Measurements from ENCODE around the gene IL17RC.

IL17RC gene

DNA sequence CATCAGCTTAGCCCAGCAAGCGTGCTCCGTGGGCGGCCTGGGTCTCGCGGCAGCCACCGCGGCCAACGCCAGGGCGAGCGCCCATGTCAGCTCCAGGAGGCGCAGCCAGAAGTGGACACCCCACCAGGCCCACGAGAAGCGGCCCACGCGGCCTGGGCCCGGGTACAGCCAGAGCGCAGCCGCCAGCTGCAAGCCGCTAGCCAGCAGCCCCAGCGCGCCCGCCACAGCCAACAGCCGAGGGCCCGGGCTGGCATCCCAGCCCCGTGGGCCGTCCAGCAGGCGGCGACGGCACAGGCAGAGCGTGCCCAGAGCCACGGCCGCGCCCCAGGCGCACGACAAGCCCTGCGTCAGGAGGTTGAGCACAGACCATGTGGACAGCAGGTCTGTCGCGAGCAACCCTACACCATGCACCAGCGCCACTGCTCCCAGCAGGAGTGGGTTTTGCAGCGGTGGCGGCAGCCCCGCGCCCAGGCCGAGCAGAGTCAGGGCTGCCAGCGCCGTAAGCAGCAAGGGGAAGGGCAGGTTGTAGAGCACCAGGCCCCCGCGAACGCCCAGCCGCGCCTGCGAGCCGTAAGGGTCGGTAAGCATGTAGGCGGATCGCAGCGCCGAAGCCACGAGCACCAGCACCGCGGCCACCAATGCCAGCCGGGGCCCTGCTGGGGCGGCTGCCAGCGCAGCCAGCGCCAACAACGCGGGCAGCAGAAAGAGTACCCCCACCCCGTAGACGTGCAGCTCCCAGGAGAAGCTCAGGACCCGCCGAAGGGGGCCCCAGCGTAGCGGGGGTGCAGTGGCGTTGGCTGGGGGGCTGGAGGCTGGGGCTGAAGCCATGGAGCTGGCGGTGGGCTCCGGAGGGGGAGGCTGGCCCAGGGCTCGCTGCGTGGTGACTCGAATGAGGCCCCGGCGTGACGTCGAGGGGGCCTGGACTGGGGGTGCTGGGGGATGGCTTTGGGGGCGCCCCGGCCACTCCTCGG lies 30.4 kb downstream of the IL17RC start:
- no peak for DNase-seq

DNA sequence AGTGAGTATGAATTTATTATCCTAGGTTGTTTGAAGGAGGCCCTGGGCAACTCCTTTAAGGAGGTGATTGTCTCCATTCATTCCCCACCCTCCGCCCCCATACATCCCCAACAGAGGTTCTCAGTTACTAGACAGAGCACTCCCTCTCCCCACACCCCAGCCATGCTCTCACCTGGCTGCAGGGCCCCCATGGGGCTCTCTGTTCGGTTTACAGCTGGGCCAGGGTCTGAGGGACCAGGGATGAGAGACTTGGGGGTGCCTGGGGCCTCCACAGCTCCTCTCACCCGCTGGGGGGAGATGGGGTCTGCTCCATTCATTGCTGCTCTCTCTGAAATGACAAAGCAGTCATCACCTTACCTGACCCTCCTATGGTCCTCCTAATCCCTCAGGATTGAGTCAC lies 31.7 kb downstream of the IL17RC start:
- DNase-seq: no peak

DNA sequence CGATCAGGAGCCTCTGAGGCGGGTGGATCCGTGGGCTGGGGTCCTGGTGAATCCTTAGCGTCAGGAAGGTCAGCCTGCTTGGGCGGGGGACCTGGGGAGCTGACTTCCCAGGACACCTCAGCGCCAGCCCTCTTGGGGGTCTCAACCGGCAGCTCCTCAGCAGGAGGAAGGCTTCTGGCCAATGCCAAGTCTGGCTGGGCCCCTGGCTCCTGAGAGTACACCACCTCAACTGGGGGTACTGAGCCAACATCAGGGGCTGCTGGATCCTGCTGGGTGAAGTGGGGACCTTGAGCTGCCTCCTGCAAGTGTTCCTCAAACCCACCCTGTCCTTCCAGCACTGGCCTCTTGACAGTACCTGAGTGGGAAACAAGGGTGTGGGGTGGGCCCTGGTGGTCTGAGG lies 32.2 kb downstream of the IL17RC start:
- no peak for DNase-seq

DNA sequence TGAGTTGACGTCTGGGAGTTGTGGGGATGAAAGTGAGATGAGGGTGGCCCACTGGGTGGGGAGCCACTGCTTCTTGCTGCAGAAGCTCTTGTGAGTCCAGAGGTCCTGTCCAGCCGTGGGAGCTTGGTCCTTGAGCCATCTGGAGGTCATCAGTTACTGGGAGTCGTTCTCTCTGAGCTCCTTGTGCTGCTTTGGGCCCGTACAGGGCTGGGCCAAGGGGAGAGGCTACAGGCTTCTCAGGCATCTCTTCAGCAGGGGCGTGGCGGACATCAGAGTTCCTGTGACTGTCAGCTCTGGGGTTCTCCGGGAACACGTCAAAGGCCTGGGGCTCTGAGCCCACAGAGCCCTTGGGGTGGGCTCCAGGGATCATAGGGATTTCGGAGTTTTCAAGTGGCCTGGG lies 32.7 kb downstream of the IL17RC start:
- no peak for DNase-seq

DNA sequence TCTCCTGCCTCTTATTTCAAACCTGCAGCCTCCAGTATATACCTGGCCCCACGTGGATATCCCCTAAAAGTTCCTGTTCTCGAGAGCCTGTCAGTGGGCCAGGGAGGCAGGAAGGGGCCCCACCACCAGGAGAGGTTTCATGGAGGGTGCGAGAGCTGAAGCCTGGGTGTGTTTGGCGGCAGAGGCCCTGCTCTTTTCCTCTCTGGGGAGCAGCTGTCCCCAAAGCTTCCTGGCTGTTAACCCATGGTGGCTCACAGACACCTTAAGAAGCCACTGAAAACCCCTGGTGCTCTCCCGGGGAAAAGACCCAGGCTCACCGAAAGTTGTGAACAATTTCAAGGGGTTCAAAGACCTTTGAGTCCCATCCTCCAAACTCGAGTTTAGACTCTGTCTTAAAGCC lies 34.2 kb downstream of the IL17RC start:
- no peak for DNase-seq

DNA sequence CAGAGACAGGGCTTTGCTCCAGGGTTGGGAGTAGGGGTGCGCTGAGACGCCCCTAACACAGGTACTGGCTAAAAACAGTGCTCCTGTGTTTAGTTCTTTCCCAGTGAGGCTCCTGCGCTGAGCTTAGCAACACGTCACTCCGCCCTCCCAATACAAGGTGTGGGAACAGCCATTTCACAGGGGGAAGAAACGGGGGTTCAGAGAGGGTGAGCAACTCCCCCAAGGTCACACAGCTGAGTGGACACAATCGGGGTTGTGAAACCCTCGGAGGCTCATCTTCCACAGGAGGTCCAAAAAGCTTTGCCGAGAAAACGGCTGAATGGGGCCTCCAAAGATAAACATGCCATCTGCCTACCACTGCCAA lies 34.7 kb downstream of the IL17RC start:
- no peak for DNase-seq

DNA sequence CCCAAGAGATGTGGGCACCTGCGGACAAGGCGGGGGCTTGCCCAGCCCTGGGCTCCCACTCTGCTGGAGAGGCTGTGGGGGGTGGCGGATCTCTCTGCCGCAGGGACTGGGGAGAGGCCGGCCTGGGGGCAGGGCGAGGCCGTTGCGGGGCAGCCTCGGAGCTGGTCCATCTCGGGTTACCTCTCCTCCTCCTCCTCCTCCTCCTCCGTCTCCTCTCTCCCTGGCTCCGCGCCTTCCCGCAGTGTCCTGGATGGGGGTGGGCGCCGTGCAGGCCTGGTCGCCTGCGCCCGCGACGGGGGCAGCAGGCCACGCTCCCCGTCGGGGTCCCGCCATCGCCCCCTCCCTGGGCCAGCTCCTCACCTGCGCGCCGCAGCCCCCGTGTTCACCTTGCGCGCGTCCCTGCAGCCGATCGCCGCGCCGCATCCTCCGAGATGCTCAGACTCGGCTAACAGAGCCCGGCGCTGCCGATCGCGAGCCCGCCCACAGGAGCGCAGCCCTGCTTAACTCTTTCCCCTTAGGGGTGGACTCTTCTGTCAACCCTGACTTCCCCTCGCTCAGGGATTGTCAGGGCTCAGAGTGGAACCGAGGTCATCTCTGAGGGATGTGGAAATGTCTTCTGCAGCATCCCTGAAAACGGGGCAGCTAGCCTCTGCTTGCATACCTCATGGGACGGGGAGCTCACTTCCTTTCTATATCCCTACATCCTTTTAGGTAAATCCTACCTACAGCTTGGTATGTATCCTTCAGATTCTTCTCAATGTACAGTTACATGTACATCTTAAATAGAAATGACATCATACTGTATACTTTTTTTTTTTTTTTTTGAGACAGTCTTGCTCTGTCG lies 35.3 kb downstream of the IL17RC start, which contains the start of gene PRRT3:
PRRT3 (minus strand) TSS at position 447 of the 844 bp plus-strand sequence. CDS start 2,293 bp downstream, outside the sequence.
- peak; percentile 44 to 59 for DNase-seq

DNA sequence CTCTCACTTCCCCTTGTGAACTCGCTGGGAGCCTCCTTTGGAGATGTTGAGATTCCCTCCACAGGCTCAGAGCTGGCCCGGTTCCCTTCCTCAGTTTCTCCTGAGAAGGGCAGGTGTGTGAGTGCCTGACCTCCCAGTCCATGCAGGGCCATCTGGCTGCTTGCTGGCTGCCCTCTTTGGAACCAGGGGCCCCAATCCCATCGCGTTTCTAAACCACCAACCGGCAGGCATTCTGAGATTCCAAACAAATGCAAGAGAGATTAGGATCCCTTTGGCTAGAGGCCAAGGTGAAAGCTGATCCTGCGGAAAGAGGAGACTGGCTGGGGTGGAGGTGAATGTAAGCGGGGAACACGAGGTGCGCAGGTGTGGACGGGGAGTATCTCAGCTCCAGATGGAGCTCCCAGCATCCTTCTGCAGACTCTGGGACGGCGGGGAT lies 38.2 kb downstream of the IL17RC start:
- no peak for DNase-seq

DNA sequence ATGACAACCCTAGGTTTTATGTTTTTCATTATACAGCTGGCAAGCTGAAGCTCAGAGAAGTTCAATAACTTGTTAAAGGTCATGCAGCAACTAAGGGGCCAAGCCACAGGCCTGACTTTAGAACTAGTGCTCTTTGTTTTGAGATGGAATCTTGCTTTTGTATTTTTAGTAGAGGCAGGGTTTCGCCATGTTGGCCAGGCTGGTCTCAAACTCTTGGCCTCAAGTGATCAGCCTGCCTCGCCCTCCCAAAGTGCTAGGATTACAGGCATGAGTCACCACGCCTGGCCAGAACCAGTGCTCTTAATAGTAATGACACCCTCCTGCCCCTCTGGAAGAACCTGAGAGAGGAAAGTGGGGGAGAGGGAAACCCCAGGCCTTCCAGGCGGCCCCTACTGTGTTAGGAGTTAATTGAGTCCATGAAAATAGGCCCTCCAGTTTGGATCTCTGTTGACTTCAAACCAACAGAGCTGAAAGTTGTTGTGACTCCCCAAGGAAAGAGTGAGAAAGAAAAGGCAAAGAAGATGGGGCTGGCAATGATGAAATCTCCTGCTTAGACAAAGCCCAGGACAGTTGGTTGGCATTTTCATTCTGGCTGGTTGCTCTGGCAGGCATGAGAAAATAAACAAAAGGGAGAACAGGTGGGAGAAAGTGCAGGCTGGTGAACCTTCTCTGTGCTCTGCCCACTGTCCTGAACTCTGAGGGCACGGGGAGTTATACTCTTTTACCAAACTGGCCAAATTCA lies 38.9 kb downstream of the IL17RC start:
- DNase-seq: no peak

DNA sequence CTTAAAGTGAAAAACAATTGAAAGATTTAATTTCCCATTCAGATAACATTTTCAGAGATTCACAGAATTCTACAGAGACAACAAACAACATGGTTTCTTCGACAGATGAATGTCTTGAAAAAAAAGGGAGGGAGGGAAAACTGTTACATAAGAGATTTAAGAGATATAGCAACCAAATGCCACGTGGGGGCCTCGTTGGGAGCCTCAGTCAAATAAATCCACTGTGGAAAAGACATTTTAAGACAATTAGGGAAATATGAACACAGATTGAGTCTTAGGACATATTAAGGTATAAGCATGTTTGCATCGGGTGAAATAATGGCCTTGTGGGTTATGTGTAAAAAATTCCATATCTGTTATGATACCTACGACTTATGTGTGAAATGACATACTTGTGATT lies 40.3 kb downstream of the IL17RC start:
- no peak for DNase-seq

DNA sequence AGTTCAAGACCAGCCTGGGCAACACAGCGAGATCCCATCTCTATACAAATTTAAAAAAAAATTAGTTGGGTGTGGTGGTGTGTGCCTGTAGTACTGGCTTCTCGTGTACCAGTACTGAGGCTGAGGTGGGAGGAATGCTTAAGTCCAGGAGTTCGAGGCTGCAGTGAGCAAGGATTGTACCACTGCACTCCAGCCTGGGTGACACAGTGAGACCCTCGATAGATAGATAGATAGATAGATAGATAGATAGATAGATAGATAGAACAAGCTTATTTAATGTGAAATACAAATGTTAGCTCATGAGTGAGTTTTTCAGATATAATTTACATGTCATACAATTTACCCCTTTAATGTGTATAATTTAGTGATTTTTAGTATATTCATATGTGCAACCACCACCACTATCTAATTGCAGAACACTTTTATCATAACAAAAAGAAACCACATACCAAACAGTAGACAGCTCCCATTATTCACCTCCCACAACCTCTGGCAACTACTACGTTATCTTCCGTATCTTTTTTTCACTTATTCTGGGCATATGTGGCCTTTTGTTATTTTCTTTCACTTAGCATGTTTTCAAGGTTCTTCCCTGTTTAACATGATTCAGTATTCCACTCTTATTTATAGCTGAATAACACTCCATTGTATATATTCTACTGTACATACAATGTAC lies 48.4 kb downstream of the IL17RC start:
- no peak for DNase-seq

DNA sequence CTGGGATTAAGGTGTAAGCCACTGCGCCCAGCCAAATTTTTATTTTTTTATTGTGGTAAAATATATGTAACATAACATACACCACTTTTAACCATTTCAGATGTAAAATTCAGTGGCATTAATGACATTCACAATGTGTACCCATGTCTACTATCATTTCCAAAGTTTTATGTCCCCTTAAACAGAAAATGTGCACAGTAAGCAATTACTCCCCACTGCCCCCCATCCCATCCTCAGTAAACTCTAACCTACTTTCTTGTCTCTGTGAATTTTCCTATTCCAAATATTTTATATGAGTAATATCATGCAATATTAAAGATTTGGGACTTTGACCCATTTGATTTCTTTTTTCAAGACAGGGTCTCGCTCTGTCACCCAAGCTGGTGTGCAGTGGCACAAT lies 49.9 kb downstream of the IL17RC start:
- DNase-seq: no peak

DNA sequence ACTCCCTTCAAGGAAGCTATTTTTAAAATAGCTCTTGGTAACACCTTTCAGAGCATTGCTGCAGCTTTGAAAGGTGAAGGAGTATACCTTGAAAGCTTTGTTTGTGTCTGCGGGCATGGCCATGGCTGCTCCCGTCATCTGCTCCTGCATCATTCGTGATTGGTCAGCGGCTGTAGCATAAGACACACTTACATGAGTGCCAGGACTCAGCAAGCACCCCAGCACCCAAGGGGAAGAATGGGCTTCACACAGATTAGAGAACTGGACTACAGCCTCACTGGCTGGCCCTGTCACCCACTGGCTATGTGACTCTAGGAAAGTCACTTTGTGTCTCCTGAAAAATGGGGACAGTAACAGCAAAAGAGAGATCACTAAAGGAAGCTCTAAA lies 52.7 kb downstream of the IL17RC start:
- no peak for DNase-seq

DNA sequence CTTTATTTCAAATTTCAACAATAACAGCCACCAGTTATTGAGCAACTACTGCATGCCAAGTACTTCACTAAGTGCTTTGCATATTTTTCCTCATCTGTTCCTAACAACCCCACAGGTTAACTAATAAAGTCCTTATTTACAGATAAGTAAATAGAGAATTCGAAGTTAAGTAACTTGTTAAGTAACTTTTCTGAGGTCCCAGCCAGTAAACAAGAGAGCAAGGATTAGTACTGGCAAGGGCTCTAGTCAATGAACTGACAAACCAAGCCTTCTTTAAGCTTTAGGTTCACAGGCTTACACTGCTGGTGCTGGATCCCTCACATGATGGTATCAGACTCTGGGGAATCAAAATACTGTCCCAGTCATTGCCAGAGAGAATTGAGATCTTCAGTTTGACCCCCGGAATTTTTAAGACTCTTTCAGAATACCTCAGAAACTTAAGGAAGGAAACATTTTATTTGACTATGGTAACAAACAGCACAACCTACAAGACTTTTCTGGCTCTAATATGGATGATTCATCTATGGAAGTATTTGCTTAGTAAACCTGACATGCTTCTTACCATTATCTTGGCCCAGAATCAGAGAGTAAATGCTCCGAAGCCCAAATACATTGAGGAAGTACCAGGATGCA lies 53.2 kb downstream of the IL17RC start:
- no peak for DNase-seq

DNA sequence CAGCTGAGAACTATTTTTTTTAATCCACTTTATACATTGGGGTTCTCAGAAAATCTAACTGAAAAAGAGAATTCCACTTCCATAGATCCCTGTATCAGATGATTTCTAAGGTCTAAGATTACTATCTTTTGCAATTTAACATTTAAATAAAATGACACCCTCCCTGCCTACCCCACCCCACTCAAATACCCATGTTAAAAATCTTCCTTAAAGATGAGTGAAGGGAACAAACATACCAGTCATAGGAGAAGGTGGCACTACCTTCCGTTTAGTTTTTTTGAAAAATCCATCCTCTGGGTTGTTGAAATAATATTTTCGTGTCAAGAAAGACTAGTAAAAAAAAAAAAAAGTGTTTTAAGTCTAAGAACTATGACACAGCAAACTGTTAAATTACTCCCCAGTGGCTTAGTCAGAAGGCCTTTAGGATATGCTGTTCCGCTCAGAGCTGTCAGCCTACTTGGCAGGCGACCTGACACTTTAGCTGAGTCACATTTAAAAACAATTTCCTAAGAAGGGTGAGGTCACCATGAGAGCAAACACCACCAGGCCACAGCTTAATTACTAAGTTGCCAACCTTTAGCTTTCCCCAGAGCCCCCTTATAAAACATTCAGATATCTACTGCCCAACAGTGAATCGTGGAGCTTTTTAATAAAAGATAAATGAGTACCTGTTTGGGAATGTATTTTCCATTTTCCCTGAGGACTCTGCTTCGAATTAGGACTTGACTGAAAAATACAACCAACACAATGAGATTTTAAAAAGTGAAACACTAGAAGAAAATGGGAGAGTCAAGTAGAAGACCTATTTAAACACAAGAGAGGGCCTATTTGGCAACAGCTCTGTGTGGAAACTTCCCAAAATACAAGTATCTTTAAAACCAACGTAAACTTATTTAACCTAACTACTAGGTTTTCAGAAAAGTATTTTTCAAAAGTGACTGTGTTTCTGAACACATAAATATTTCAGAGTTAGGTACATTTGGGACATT lies 60.1 kb downstream of the IL17RC start:
- no peak for DNase-seq

DNA sequence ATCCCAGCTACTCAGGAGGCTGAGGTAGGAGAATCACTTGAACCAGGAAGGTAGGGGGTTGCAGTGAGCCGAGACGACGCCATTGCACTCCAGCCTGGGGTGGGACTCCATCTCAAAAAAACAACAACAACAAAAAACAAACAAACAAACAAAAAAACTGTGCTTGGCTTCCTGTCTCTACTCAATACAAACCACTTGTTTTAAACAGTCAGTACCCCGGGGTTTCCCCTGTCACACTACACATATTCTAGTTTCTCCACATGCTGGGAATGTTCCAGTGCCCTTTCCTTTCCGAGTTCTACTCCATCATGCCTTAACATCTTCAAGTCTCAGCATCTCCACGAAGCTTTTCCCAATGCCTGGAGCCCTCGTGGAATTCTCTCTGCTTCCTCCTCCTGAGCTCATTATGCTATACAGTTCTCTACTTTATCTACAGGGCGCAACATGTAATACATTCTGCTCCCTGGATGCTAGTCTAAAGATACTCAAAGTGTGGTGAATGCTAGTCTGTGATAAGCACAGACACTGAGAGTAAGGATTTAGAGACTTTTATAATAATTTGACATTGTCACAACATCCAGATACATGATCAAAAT lies 61.9 kb downstream of the IL17RC start:
- no peak for DNase-seq

DNA sequence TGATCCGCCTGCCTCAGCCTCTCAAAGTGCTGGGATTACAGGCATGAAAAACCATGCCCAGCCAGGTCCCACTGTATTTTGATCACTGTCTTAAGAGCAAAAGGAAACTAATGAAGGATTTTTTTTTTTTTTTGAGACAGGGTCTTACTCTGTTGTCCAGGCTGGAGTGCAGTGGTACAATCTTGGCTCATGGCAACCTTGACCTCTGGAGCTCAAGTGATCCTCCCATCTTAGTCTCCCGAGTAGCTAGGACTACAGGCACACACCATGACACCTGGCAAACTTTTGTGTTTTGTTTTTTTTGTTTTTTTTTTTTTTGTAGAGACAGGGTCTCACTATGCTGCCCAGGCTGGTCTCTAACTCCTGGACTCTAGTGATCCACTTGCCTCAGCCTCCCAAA lies 63.4 kb downstream of the IL17RC start:
- no peak for DNase-seq

All from stimulated activated CD4-positive, alpha-beta T cell treated with anti-CD3 and anti-CD28 coated beads, Interleukin-4, amount 100 ng/mL, for 4 hours (primary cell).